Stimulated activated CD4-positive, alpha-beta T cell treated with anti-CD3 and anti-CD28 coated beads, TNF-alpha, amount 100 ng/mL, for 4 hours (primary cell): ENCODE measurements around the gene AK9.

Experiments
- DNase-seq, 3 experiments: peaks; one replicate each; pipeline ENCODE4 v3.0.0-alpha.2; 2020; ENCODE audit warnings: low read depth in 3 of 3

The AK9 gene

DNA sequence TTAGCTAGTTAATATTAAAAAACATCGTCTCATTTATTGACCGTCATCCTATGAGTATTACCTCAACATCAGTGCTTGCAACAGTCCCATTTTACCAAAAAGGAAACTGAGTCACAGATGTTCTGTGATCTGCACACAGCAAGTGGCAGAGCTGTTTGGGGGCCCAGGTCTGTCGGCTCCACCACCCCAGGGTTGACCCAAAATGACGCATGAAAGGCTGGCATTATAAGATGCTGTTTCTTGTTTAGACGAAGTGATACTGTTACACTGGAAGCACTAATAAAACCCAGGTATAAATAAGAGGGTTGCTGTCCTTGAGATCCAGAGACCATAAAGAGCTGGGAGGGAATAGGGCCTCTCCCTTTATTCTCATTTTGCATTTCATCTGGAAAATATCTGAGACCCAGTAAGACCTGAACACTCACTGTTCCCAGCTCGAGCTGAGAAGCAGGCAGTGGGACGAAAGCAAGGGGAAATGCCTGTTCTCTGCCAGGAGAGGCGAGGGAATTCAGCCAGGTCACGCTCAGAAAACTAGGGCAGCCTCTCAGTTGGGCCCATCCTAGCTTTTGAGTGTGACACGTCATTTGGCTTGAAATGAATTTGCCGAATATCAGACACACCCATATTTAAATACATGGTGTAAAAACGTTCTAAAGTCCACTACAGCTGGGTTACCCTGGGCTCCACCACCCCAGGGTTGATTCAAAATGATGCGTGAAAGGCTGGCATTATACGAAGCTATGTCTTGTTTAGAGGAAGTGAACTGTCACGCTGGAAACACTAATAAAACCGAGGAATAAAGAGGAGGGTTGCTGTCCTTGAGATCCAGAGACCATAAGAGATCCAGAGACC lies 234.1 kb downstream of the AK9 start:
- no peak for DNase-seq

DNA sequence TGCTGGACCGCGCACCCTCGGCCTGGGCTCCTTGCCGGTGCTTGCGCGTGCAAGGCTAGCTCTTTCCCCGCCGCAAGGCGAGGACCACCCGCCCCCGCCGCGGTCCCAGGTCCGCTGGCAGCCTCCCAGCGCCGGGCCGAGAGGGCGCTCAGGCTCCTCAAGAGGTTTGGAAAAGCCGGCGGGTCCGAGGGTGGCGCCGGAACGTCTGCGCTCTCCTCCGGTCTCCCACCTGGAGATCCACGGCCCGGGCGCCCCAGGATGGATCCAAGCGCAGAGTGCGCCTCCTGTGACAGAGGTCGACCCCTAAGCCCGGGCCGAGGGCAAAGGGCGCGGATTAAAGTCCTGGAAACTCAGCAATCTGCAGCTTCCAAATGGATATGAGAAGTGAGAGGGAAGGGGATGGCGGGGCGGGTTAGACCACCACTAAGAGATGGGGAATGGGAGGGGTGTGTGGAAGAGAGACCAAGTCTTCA lies 234.9 kb downstream of the AK9 start:
- no peak for DNase-seq

DNA sequence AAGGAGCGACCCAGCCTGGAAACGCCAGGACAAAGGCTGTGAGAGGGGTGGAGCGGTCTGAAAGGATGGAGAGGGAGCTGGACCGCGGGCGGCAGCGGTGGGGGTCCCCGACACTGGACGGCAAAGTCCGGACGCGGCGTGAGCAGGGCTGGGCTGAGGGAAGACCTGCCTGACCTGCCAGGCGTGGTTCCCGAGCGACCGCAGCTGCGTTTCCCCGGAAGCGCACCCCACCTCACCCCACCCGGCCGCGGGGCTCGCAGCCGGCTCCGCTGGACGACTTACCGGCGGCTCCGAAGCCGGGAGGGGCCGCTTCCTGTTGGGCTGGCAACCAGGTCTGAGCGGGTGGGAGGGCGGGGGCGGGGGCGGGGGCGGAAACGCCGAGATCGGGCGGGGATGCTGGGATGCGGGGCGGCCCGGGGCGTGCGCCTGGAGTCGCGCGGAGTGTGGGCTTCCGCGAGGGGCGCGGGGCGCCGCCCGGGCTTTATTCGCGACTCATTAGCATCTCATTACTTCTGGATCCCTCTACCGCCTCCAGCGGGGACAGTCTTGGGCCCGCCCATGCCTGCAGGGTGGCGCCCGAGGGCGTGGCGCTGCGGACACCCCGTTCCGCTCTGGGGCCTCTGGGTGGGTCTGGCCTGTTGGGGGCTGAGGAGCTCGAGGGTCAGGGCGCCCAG lies 235.4 kb downstream of the AK9 start, which contains the start of gene MICAL1:
TSS of gene MICAL1 (minus strand) at position 336 of the 674 bp plus-strand sequence. CDS start 1,576 bp downstream, outside the sequence.
- DNase-seq: peak; percentile 26 to 47 (median 45)

DNA sequence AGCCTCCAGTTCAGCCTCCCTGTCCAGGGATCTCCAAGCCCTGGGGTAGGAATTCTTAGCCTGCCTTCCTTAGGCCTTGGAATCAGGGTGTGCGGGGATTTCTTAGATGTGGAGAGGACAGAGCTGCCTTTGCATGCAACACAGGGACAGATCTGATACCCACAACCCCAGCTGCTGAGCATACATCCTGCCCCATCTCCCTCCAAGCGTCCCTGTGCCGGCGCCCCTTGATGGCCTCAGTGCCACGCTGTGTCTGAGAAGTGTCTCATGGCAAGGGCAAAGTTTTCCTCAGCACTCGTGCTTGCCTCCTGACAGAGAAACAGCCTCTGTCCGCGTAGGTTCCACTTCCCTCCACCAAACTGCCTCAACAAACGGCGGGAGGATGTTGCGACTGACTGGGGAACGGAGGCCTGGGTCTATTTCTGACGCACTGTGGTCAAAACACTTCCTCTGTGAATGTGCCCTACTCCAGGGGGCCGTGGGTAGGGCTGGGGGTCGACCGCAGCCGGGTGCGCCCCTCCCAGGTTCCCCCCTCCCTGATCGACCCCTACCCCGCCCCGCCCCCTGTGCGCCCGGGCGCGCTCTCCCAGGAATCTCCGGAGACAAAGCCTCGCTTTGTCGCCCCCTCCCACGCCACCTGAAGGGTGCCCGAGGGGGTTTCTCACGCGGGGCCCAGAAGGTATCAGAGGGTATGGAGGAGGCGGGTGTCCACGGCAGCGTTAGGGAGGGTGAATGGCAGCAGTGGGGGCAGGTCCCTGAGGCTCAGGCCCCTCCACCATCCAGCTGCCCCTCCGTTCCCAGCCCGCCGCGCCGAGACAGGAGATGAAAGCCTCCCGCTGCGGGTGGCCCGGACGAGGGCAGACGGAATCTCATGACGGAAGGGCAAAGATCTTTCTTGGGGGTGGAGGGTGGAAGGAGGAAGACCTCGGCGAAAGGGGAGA lies 236.2 kb downstream of the AK9 start:
- DNase-seq: peak; percentile 31 to 41 (median 33)

DNA sequence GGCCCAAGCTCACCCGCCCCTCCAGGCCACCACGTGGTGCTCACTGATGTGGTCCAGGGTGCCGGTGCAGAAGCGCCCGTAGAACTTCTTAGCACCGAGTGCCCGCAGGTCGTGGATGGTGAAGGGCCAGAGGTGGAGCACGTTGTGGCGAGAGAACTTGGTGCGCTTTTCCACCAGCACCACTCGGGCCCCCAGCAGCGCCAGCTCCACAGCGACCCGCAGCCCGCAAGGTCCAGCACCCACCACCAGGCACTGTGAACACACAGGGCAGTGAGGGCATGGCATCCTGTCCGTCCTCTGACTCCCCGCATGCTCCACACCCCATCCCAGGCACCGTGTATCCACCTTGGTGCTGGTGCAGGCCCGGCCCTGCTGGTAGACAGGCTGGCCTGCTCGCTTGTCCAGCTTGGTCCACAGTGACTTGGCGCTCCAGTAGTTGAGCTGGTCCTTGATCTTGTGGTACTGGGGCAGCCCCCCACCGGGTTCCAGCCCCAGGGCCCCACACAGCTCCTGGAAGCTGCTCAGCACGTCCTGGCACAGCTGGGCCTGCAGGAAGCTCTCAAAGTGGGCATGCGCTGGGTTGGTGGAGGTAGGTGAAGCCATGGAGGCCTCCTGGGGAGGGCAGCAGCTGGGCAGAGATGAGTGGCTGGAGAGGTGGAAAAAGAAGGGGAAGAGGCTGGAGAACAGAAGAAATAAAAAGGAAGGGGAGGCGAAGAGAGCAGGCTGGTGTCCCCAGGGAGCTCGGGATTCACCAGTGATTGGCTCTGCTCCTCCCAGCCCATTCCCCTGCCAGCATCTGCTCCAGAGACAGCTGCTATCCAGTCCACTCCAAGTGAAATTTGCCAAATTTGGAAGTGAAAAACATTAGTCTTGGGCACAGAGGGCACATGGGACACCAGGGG lies 237.2 kb downstream of the AK9 start:
- no peak for DNase-seq

DNA sequence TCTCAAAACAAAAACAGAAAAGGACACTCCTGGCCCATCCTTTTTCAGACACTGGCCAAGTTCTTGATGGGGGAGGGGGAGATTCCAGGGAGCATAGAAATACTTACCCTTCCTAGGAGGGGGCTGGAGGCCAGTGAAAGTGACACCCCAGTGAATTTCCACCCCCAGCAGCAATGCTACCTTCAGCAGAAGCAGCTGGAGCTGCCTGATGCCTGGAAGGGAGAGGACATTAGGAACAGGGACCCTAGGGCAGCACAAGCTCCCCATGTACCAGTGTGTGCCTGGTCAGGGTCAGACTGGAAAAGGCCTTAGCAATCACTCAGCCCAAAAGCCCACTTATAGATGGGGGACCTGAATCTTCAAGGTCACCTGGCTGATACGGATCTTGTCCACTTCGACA lies 237.8 kb downstream of the AK9 start:
- no peak for DNase-seq

DNA sequence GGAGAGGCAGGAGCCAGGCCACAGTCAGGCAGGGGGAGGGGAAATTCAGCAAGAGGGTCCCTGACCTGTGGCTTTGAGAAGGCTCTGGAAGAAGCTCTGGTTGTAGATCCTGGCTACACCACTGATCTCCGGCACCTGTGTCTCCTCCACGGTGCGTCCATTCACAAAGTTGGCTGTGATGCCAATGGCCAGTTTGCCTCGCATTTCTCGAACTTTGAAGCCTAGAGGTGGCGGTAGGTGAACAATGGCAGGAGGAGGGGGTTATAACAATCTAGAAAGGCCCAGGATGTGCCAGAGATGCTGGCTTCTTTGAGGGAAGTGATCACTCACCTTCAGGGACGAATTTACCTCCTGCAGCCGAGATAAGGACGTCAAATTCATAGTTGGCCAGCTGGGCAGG lies 238.8 kb downstream of the AK9 start:
- DNase-seq: no peak

DNA sequence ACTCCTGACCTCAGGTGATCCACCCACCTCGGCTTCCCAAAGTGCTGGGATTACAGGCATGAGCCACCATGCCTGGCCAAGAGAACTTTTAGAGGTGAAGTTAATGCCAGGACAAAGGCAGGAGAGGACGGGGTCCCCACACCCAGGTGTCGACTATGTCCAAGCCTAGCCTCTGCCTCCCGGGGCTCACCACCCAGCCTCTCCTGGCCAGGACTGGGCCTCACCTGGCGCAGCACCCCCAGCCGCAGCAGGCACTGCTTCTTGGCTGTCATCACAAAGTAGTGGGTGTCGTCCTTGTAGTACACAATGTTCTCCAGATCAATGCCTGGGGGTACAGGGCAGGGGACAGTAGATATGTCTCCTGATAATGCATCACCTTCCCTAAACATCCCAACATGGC lies 239.6 kb downstream of the AK9 start:
- DNase-seq: no peak

DNA sequence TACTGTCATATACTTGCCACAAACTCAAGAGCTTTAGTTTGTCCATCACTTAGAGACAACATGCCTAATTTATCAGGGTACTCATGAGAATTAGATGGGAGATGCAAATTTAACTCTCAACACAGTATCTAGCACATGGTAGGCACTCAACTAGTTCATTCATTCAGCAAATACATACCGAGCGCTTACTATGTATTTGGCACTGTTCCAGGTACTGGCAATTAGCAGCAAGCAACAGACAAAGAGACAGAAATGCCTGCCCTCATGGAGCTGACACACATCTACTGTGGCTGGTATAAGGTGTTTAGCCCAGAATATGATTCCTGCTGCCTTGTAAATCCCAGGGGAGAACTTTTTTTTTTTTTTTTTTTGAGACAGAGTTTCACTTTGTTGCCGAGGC lies 240.2 kb downstream of the AK9 start:
- no peak for DNase-seq

DNA sequence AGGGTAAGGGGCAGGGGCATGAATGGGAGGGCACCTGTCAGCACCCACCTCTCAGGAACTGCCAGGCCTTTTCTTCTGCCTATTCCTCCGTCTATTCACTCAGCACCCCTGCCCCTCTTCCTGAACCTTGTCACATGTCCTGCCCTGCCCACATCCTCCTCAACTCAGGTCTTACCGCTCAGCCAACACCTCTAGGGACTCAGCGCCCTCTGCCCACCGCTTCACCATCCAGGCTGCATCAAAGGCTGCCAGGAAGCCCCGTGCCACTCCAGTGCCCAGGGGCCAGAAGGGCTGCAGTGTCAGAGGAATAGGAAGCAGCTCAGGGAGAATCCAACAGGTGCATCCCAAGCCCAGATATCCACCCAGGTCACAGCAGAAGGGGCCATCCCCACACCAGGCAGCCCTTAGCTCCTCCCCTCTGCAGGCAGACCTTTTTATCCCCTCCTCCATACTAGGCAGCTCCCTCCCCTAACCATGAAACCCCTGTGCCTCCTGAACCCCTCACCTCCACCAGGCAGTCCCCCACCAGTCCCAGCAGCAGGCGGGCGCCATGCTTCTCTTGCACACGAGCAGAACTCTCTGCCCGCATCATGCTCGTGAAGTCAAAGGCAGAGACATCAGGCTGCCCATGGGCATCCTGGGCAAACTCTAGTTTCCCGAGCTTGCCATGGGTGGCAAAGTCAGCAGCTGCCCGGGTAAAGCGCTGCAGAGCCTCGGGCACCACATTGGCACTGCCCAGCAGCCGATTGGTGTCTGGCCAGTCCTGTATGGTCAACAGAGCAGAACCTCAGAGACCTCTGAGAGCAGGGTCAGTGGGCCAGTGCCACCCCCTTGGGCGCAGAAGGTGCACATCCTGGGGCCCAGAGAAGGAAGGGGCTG lies 241.0 kb downstream of the AK9 start:
- DNase-seq: no peak

DNA sequence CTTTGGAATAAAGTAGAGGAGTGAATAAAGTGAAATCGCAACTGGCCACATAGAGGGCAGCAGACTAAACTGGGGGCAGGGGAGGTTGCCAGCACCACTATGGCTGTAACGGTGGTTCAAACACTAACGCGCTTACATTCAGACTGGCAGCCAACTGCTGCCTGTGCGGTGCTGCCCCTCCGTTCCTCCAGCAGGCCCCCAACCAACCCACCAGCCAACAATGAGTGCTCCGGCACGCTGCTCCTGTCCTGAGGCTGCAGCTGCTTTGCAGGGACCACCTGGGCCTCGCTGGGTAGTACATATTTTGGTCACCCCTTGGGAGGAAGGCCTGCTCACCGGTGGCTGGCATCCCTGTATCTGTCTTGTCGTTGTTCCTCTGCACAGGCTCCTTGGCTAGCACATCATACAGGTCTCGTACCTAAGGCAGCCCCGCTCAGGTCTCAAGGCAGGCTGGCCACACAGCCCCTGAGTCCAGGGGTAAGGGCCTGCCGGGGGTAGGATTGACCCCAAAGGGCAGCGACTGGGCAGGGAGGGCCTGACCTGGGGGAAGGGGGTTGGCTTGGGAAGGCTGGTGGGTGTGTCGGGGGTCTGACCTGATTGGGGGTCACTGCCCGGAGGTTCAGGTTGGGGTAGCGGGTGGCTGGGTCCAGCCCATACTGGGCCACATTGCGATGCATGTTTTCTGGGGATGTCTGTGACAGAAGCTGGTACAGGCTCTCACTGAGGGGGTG lies 241.8 kb downstream of the AK9 start:
- no peak for DNase-seq

DNA sequence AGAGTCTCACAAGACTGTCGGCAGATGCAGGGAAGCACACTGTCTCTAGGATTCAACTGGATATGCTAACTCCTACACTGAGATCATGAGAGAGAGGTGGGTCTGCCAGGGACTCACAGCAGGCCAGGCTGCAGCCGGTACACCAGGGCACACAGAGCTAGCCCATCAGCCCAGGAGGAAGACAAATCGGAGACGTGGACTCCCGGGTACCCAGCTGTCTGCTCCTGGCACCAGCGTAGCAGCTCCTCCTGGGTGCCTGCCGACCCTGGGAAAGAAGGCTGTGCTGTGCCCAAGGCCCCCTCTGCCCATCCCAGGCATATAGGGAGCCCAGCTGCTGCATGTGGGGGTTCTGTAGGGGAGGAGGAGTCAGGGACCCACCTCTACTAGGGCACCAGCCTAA lies 242.4 kb downstream of the AK9 start:
- DNase-seq: no peak

DNA sequence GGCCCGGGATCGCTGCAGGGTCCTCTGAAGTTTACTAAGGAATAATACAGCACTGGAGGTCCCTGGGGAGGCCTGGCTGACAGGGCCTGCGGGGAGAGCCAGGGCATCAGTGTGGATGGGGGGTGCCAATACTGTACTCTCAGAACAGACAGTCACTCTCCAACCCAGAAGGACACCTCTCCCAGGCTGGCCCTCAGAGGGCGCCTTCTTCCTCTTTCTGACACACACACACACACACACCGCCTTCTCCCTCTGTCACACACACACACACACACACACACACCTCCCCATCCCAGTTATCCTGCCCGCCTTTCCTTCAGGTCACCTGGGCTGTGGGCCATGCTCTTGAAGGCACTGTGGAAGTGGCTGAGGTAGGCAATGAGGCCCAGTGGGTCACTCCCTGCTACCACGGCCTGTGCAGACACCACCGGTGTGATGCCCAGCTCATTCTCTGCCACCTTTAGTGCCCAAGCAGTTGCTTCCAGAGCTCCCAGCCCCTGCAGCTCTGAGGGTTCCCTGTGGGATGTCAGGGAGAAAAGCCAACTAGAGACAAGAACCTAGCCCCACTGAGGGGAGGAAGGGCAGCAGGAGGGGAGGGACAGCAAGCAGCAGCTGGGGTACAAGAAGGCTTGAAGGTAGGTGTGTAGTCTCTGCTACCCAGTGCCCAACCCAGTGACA lies 243.0 kb downstream of the AK9 start:
- DNase-seq: no peak

DNA sequence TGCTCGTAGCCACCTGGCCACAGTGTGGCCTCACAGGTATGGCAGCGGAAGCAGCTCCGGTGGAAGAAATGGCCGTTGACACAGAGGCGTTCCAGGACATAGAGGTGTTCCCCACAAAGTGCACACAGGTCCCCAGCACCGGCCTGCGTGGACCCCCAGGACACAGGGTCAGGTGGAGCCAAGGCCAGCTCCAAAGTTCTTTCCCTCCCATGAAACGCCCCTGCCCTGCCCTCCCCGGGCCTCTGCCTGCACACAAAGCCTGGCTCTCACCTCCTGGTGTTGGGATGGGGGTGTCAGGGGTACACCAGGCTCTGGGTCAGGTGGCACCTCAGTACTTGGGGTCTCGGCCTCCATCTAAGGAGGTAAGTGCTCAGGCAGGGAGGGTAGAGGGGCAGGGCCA lies 243.9 kb downstream of the AK9 start:
- no peak for DNase-seq

DNA sequence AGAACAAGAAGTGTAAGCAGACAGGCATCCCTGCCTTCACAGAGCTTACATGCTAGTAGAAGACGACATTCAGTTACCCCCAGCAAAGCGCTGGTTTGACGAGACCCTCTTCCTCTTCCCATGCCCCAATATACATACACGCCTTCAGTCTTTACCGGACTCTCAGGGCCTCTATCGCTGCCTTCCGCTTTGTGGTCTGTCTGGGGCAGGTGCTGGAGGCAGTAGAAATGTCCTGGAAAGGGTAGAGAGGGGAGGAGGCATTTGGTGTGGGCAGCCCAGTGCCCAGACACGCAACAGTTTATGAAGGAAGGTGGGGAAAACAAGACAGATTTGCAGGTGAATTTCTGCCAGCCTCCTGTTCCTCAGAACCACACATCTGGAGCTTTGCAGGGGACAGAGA lies 244.5 kb downstream of the AK9 start:
- DNase-seq: no peak

DNA sequence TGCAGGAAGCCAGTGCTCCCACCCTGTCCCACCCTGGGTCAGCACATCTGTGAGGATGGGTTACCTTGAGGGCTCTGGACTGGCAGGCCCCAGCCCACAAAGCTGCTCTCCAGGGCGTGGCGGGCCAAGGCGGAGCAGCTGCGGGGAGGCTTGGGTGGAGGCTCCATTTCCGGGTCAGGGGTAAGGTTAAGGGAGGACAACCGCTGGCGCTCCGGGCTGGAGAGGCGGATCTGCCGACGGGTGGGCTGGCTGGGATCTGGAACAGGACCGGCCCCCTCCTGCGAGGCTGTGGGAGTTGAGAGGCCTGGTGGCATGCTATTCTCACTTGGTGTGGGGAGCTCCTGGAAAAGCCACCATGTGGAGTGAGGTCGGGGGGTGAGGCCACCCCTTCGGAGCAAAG lies 244.9 kb downstream of the AK9 start:
- no peak for DNase-seq

DNA sequence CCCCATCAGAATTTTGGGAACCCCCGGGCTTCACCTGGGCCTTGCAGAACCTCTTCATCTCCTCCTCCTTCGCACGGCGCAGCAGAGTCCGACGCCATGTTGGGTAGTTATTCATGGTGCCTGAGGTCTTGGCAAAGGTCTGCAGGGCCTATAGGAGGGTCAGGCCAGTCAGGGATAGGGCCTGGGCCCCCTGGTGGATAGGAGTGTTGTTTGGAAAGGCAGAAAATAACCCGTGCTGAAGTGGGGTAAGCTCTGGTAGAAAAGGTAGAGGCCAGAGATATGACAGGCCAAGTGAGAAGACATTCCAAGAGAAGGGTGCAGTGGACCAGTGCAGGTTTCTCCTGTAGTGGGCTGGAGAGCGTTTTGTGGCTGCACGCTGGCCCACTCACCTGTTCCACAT lies 245.6 kb downstream of the AK9 start:
- DNase-seq: no peak

DNA sequence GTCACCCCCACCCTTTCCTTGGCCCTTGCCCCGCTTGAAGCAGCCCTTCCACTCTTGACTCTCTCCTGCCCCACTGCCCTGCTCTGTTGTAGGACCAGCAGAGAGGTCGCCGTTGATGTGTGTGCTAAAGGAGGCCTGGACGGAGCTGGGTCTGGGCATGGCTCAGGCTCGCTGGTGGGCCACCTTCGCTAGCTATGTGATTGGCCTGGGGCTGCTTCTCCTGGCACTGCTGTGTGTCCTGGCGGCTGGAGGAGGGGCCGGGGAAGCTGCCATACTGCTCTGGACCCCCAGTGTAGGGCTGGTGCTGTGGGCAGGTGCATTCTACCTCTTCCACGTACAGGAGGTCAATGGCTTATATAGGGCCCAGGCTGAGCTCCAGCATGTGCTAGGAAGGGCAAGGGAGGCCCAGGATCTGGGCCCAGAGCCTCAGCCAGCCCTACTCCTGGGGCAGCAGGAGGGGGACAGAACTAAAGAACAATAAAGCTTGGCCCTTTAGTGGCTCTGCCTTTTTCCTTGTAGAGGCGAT lies 247.5 kb downstream of the AK9 start:
- no peak for DNase-seq
